Urothelium cell line (cell line): ENCODE measurements around the gene BET1.
A peak's percentile ranks its signal among the peaks of the same experiment; 100 is the strongest.

Experiments used
- DNase-seq: peaks from one replicate; pipeline ENCODE4 v3.0.0; 2011; ENCODE audit warnings: low spot score, mixed read lengths
- FAIRE-seq: peaks from 2 replicates; lab custom pipeline; 2011; peaks lifted over from hg19 to GRCh38; lab: Jason Lieb, UNC

The BET1 gene

DNA sequence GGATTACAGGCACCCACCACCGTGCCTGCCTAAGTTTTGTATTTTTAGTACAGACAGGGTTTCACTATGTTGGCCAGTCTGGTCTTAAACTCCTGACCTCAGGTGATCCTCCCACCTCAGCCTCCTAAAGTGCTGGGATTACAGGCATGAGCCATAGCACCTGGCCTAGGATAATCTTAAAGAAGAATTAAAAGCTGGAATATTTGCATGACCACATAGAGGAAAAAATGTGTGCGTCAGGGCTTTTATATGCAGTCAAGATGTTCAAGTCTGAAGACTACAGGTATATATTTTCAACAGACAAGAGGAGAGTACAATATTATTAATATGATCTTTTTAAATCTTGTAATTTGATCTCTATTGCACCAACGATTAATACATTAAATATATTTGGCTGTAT, 43.2 kb downstream of the BET1 start:
- no peak for FAIRE-seq
- no peak for DNase-seq

GRCh38 chr7:93958651-93959050, 45.5 kb downstream of the BET1 start:
- FAIRE-seq (no peak), DNase-seq (no peak)

GRCh38 chr7:93958216-93958615, 45.9 kb downstream of the BET1 start:
- DNase-seq (no peak), FAIRE-seq (no peak)

- FAIRE-seq, result no peak
These were observed 46.4 kb downstream of the BET1 start for GRCh38 chr7:93957767-93958166.

GRCh38 chr7:93955304-93955703, 48.9 kb downstream of the BET1 start:
- no peak for DNase-seq
- no peak for FAIRE-seq

More at GRCh38 chr7:93957767-93958166, 46.4 kb downstream of the BET1 start:
- no peak for DNase-seq

GRCh38 chr7:93949423-93949822, 54.7 kb downstream of the BET1 start:
- DNase-seq, result peak; percentile 23
- FAIRE-seq, result no peak

DNA sequence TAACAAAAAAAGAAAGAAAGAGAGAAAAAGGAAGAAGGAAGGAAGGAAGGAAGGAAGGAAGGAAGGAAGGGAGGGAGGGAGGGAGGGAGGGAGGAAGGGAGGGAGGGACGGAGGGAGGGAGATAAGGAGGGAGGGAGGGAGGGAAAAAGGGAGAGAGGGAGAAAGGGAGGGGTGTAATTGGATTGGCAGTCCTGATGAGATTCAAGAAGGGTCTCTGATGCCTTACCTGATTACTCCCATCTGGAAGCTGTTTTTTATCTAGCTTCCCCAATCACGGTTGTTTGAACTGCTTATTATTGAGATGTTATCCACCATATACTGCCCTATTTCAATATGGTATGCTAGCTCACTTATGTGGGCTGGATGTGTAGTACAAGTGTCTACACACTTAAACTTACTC, 55.3 kb downstream of the BET1 start:
- DNase-seq (no peak), FAIRE-seq (peak; percentile 23)

DNA sequence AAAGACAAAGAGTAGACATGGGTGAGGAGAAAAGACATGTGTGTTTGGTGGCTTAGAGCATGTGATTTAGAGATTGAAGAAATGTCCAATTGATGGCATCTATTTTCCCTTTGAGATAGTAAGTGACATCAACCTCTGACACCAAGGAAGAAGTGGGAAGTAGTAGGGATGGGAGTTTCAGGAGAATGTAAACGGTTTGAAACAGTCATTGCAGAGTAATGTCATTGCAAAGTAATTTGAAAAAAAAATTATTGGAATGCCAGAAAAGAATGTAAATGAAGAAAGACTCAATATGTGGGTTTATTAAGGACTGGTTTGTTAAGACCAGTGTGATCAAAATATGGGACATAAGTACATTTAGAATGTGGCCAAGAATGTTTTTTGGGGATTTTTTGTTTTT, 56.0 kb downstream of the BET1 start:
- DNase-seq (no peak), FAIRE-seq (no peak)

GRCh38 chr7:93945756-93946535, 58.2 kb downstream of the BET1 start:
- FAIRE-seq (no peak), DNase-seq (no peak)

- DNase-seq (no peak), FAIRE-seq (no peak)
These were observed 59.1 kb downstream of the BET1 start for GRCh38 chr7:93945083-93945482.

DNA sequence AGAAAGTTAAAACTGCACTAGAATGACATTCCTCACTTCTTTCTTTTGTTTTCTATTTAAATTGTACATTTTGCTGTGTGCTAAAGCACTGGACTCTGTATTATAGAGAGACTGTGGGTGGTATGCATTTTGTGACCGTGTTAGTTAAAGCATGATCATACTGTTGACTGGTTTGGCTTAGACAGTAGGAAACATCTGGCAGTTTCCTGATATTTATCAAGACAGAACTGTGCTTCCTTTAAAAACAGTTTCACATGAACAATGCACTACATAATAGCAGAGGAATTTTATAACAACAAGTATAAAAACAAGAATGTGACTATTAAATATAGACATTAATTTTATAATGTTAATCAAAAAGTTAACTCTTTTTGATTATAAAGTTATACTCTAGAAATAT, 59.5 kb downstream of the BET1 start:
- DNase-seq (no peak), FAIRE-seq (no peak)

DNA sequence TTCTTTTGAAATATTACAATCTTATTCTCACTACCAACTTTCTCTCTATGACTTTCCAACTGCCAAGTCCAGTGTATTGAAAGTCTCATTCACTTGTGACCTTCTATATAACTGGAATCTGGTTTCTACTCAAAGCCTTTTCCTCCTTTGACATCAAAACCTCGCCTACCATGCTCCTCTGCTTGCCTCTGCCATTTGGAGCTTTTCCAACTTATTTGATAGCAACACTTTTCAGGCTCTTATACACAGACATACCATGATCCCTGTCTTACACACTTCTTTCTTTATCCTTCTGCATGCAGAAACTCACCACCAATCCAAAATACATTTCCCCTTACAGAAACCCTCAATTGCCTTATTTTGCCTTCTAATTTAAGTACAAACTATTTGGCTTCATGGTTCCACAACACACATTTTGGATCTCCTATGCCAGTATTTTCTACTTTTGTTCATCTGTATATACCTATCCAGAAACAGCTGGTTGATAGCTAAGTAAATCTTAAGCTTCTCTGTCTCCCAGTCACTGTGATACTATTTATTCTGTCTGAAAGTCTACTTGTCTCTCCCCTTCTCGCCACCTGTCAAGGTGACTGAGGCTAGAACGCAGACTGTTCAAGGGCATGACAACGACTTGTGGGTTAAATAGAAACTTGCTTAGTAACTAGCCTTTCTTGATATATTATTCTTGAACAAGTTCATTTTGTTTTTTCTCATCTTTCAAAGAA, 60.2 kb downstream of the BET1 start:
- FAIRE-seq (no peak), DNase-seq (no peak)
